ENCODE data around the gene NANOS3.

- TF ChIP-seq POLR2A (IDR thresholded peaks at IDR 0.05): no peak
- TF ChIP-seq, protein P1, sequence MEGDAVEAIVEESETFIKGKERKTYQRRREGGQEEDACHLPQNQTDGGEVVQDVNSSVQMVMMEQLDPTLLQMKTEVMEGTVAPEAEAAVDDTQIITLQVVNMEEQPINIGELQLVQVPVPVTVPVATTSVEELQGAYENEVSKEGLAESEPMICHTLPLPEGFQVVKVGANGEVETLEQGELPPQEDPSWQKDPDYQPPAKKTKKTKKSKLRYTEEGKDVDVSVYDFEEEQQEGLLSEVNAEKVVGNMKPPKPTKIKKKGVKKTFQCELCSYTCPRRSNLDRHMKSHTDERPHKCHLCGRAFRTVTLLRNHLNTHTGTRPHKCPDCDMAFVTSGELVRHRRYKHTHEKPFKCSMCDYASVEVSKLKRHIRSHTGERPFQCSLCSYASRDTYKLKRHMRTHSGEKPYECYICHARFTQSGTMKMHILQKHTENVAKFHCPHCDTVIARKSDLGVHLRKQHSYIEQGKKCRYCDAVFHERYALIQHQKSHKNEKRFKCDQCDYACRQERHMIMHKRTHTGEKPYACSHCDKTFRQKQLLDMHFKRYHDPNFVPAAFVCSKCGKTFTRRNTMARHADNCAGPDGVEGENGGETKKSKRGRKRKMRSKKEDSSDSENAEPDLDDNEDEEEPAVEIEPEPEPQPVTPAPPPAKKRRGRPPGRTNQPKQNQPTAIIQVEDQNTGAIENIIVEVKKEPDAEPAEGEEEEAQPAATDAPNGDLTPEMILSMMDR (IDR thresholded peaks at IDR 0.05): no peak
Measured at GRCh38 chr19:13881692-13882418, 4.9 kb downstream of the NANOS3 start.

Measured in prostate gland (tissue), 2 donors.